COLO668 (cell line): ENCODE measurements around the gene AOAH.

Experiments used
- DNase-seq: peaks from one replicate; lab custom pipeline; 2025; ENCODE audit not compliant: unreplicated experiment; lab: John Stamatoyannopoulos, UW

The AOAH gene

GRCh38 chr7:36605261-36606051, 118.8 kb downstream of the AOAH start:
- no peak for DNase-seq

GRCh38 chr7:36604806-36605205, 119.5 kb downstream of the AOAH start:
- DNase-seq: no peak

GRCh38 chr7:36602934-36603887, 121.1 kb downstream of the AOAH start:
- no peak for DNase-seq

GRCh38 chr7:36602511-36602910, 121.8 kb downstream of the AOAH start:
- no peak for DNase-seq

- no peak for DNase-seq
Measured at GRCh38 chr7:36601601-36602000, 122.7 kb downstream of the AOAH start.

GRCh38 chr7:36600869-36601530, 123.3 kb downstream of the AOAH start:
- DNase-seq: peak; percentile 61

- DNase-seq: no peak
Measured at GRCh38 chr7:36600314-36600682, 124.0 kb downstream of the AOAH start.

- DNase-seq: no peak
Measured at GRCh38 chr7:36599645-36600313, 124.5 kb downstream of the AOAH start.

- DNase-seq: no peak
Measured at GRCh38 chr7:36598054-36598674, 126.1 kb downstream of the AOAH start.

- DNase-seq: no peak
Measured at GRCh38 chr7:36597090-36597773, 127.1 kb downstream of the AOAH start.

GRCh38 chr7:36594445-36594844, 129.8 kb downstream of the AOAH start:
- DNase-seq: no peak

- no peak for DNase-seq
Measured at GRCh38 chr7:36591636-36592035, 132.7 kb downstream of the AOAH start.

GRCh38 chr7:36589391-36589790, 134.9 kb downstream of the AOAH start:
- no peak for DNase-seq

- no peak for DNase-seq
Measured at GRCh38 chr7:36583318-36583717, 141.0 kb downstream of the AOAH start.

GRCh38 chr7:36575832-36576231, 148.5 kb downstream of the AOAH start:
- DNase-seq: no peak

GRCh38 chr7:36573066-36573465, 151.2 kb downstream of the AOAH start:
- DNase-seq: no peak

GRCh38 chr7:36571190-36571560, 153.1 kb downstream of the AOAH start:
- DNase-seq: no peak

- DNase-seq: no peak
Measured at GRCh38 chr7:36570528-36571189, 153.6 kb downstream of the AOAH start.

GRCh38 chr7:36568452-36568849, 155.8 kb downstream of the AOAH start:
- no peak for DNase-seq
